Uterus (tissue), 4 donors: Measurements from ENCODE around the gene NT5DC2. TPM values are rescaled to one million over a fixed set of nuclear protein-coding genes. Genes with fewer than 3 reads are reported as not detected.

ENCODE experiments used
- DNase-seq, 2 donors: peaks; one replicate each; pipeline ENCODE4 v3.0.0-alpha.2; 2019 to 2020
- H3K27ac ChIP-seq, 2 donors: fragments of 200-600 bp; sonication (generic); 1 replicate in 1 of 2; 2 replicates in 1 of 2; pipeline ENCODE4 v1.5.1; 2016 to 2018
- H3K27me3 ChIP-seq, 2 donors: fragments of 200-600 bp; sonication (generic); one replicate each; pipeline ENCODE4 v1.5.1; 2018 to 2019; ENCODE audit warnings: control low read depth in 1 of 2
- H3K36me3 ChIP-seq, 2 donors: fragments of 200-600 bp; sonication (generic); one replicate each; pipeline ENCODE4 v1.5.1; 2019; ENCODE audit warnings: control low read depth in 1 of 2
- H3K4me1 ChIP-seq, 2 donors: fragments of 200-600 bp; sonication (generic); one replicate each; pipeline ENCODE4 v1.5.1; 2018 to 2019; ENCODE audit warnings: control low read depth in 1 of 2
- H3K4me3 ChIP-seq, 2 donors: fragments of 200-600 bp; sonication (generic); 1 replicate in 1 of 2; 2 replicates in 1 of 2; pipeline ENCODE4 v1.5.1; 2018 to 2019; ENCODE audit warnings: mild to moderate bottlenecking in 1 of 2
- H3K9me3 ChIP-seq, 2 donors: fragments of 200-600 bp; sonication (generic); one replicate each; pipeline ENCODE4 v1.5.1; 2019; ENCODE audit warnings: control low read depth in 1 of 2
- CTCF ChIP-seq, 4 experiments: fragments of 200-600 bp in 2 of 4; fragments of 450-650 bp in 2 of 4; sonication (generic) in 2 of 4; IDR thresholded peaks; one replicate each; pipeline ENCODE4 v1.5.1; 2016 to 2019; ENCODE audit warnings: antibody characterized with exemption in 4 of 4, mild to moderate bottlenecking in 2 of 4, moderate library complexity in 1 of 4
- POLR2A ChIP-seq, 2 donors: fragments of 450-650 bp; IDR thresholded peaks; one replicate each; pipeline ENCODE4 v1.6.1; 2016; ENCODE audit warnings: antibody characterized with exemption in 2 of 2, mild to moderate bottlenecking in 1 of 2, moderate library complexity in 1 of 2
- intact Hi-C: fragments of 100-400 bp; cut with DNase I; formaldehyde crosslinking; loops from one replicate; pipeline ENCODE4 v1.15.1; 2023; ENCODE audit warnings: low total_unique reads
- total RNA-seq, 4 donors: library from RNA; depleted of rRNA in 3 of 4; stranded (reverse); fragments of >200 nt in 3 of 4; gene quantifications; one replicate each; pipeline versions ENCODE4 v1.1.0 to v1.2.4, GENCODE V29; 2014 to 2023
- donor health status: DM: yes; HTN: yes; CAD: no.

The NT5DC2 gene
- total RNA-seq, 4 donors from 2014 or later: 9.2 to 67.6 (median 29.3) TPM

- peak overlapping the region; percentile 53 to 61 for H3K4me3 ChIP-seq
- H3K4me1 ChIP-seq: peaks cover 0 to 8% of the 10 kb centered on the region in 2 donors
- peak; percentile 28 to 42 for DNase-seq
- H3K27me3 ChIP-seq: no peaks in the 10 kb centered on the region
- no peaks in the 10 kb centered on the region for H3K9me3 ChIP-seq
- peak overlapping the region; percentile 72 to 80 for H3K27ac ChIP-seq
- TF ChIP-seq POLR2A (IDR thresholded peaks at IDR 0.05) (peak in 1 of 2 donors; percentile 8), CTCF (IDR thresholded peaks at IDR 0.05) (no peak)
- H3K36me3 ChIP-seq: no peaks in the 10 kb centered on the region
- intact Hi-C loops: no loop called here
These were observed 627 bp downstream of the NT5DC2 start for GRCh38 chr3:52532838-52533622.

- Histone ChIP-seq H3K4me3 (peak overlapping the region; percentile 53 to 61), H3K36me3 (no peaks in the 10 kb centered on the region), H3K9me3 (no peaks in the 10 kb centered on the region), H3K4me1 (peaks cover 0 to 2% of the 10 kb centered on the region in 2 donors), H3K27me3 (no peaks in the 10 kb centered on the region), H3K27ac (peak overlapping the region; percentile 72 to 80)
- intact Hi-C loops: no loop called here
- peak; percentile 22 to 50 for DNase-seq
- TF ChIP-seq POLR2A (IDR thresholded peaks at IDR 0.05) (no peak), CTCF (IDR thresholded peaks at IDR 0.05) (no peak)
These were observed 1.2 kb downstream of the NT5DC2 start for GRCh38 chr3:52532517-52532837.

GRCh38 chr3:52531860-52532516 is 1.7 kb downstream of the NT5DC2 start:
- no peaks in the 10 kb centered on the region for H3K36me3 ChIP-seq
- no peak for TF ChIP-seq POLR2A (IDR thresholded peaks at IDR 0.05)
- no peak for TF ChIP-seq CTCF (IDR thresholded peaks at IDR 0.05)
- peak; percentile 17 to 24 for DNase-seq
- no peaks in the 10 kb centered on the region for H3K9me3 ChIP-seq
- no peak overlapping the region for H3K4me3 ChIP-seq
- intact Hi-C loops: no loop called here
- H3K27me3 ChIP-seq: no peaks in the 10 kb centered on the region
- no peaks in the 10 kb centered on the region for H3K4me1 ChIP-seq
- peak overlapping the region in 1 of 2 donors; percentile 72 for H3K27ac ChIP-seq

GRCh38 chr3:52530918-52531826 is 2.5 kb downstream of the NT5DC2 start:
- Histone ChIP-seq H3K9me3 (no peaks in the 10 kb centered on the region), H3K36me3 (no peaks in the 10 kb centered on the region), H3K4me1 (no peaks in the 10 kb centered on the region), H3K27me3 (no peaks in the 10 kb centered on the region), H3K27ac (peak overlapping the region; percentile 17 to 46), H3K4me3 (no peak overlapping the region)
- TF ChIP-seq CTCF (IDR thresholded peaks at IDR 0.05): no peak
- TF ChIP-seq POLR2A (IDR thresholded peaks at IDR 0.05): no peak
- intact Hi-C loops: no loop called here
- no peak for DNase-seq
